ENCODE data around the gene CEP19. TPM values are rescaled to one million over a fixed set of nuclear protein-coding genes. Genes with fewer than 3 reads are reported as not detected.

CEP19 gene
- total and polyA plus RNA-seq, 12 donors = 0.88 to 11.5 (median 3.1) TPM

- Histone ChIP-seq H3K36me3 (replicated peaks in 1 of 2) (no peaks in the 10 kb centered on the region), H3K9me3 (replicated peaks in 1 of 3) (no peaks in the 10 kb centered on the region), H3K4me1 (replicated peaks in 1 of 2) (no peaks in the 10 kb centered on the region), H3K27ac (no peak overlapping the region), H3K4me3 (no peak overlapping the region), H3K27me3 (no peaks in the 10 kb centered on the region)
- TF ChIP-seq CTCF (IDR thresholded peaks at IDR 0.05) = no peak
- TF ChIP-seq POLR2A (IDR thresholded peaks at IDR 0.05) = no peak
- intact Hi-C loops (cut with DNase I) = no loop called here
- WGBS, 4 donors = 92 to 96% (median 94%) methylated on average over 22 to 35 of the region's 35 CpGs
- no peak for DNase-seq
Measured at GRCh38 chr3:196659901-196660351, 52.1 kb downstream of the CEP19 start.

Small RNAs within 50 kb of the gene (small RNA-seq; reads per million reads assigned to genes)
- gene RNU4-89P (0 reads per million in 2 donors), gene RNU6-646P (0 reads per million in 2 donors)

Other genes starting within 250 kb of the CEP19 start
- 10 to 100 TPM; 10.6 to 22.9 (median 18.9) TPM for gene RNF168, start 208.5 kb downstream of the CEP19 start, total RNA-seq
- gene RNF168, start 208.5 kb downstream of the CEP19 start, polyA plus RNA-seq = 1 to 10 TPM; 4.1 to 9.7 (median 9.4) TPM
- under 1 TPM in 1 of 9 donors, not detected in 8; 0.11 TPM for gene SMCO1, start 196.9 kb downstream of the CEP19 start, total RNA-seq
- under 1 TPM in 1 of 3 donors, not detected in 2; 0.07 TPM for gene SMCO1, start 196.9 kb downstream of the CEP19 start, polyA plus RNA-seq
- gene WDR53, start 143.7 kb downstream of the CEP19 start, total RNA-seq = 10 to 100 TPM in 4 of 9 donors, 1 to 10 TPM in 5; 1.8 to 14.3 (median 8.7) TPM
- 10 to 100 TPM; 14.9 to 27.5 (median 16.5) TPM for gene WDR53, start 143.7 kb downstream of the CEP19 start, polyA plus RNA-seq
- 1 to 10 TPM; 3.2 to 7.9 (median 5.3) TPM for gene FBXO45, start 143.6 kb downstream of the CEP19 start, total RNA-seq
- gene FBXO45, start 143.6 kb downstream of the CEP19 start, polyA plus RNA-seq = 1 to 10 TPM; 1.5 to 8.1 (median 1.8) TPM
- gene NRROS, start 72.6 kb downstream of the CEP19 start, total RNA-seq = 1 to 10 TPM; 1.1 to 9.9 (median 7.6) TPM
- gene NRROS, start 72.6 kb downstream of the CEP19 start, polyA plus RNA-seq = 1 to 10 TPM; 1.2 to 6.8 (median 2.4) TPM
- 10 to 100 TPM; 17.7 to 33.9 (median 26.3) TPM for gene PIGX, start 127 bp upstream of the CEP19 start, total RNA-seq
- 10 to 100 TPM; 10.2 to 30.7 (median 10.8) TPM for gene PIGX, start 127 bp upstream of the CEP19 start, polyA plus RNA-seq
- 10 to 100 TPM; 22.1 to 62.0 (median 51.4) TPM for gene PAK2, start 27.6 kb upstream of the CEP19 start, total RNA-seq
- gene PAK2, start 27.6 kb upstream of the CEP19 start, polyA plus RNA-seq = 10 to 100 TPM; 15.3 to 43.5 (median 16.3) TPM
- 10 to 100 TPM; 15.8 to 41.6 (median 23.9) TPM for gene SENP5, start 155.7 kb upstream of the CEP19 start, total RNA-seq
- 10 to 100 TPM in 1 of 3 donors, 1 to 10 TPM in 2; 9.1 to 12.3 (median 10.0) TPM for gene SENP5, start 155.7 kb upstream of the CEP19 start, polyA plus RNA-seq
- 10 to 100 TPM; 38.5 to 77.8 (median 60.5) TPM for gene NCBP2, start 230.3 kb upstream of the CEP19 start, total RNA-seq
- 100 to 1,000 TPM in 1 of 3 donors, 10 to 100 TPM in 2; 42.0 to 100 (median 48.4) TPM for gene NCBP2, start 230.3 kb upstream of the CEP19 start, polyA plus RNA-seq

All from adrenal gland (tissue), 12 donors.